Measurements from ENCODE around the gene NABP1. TPM values are rescaled to one million over a fixed set of nuclear protein-coding genes. Genes with fewer than 3 reads are reported as not detected.
"Not testable (repeated sequence)": the region's sequence is repeated elsewhere in the genome, so short reads cannot be mapped to it uniquely, and the experiment has no call there.

NABP1 gene
- polyA plus RNA-seq, 1 donor from 2014 or later: 1.5 TPM

DNA sequence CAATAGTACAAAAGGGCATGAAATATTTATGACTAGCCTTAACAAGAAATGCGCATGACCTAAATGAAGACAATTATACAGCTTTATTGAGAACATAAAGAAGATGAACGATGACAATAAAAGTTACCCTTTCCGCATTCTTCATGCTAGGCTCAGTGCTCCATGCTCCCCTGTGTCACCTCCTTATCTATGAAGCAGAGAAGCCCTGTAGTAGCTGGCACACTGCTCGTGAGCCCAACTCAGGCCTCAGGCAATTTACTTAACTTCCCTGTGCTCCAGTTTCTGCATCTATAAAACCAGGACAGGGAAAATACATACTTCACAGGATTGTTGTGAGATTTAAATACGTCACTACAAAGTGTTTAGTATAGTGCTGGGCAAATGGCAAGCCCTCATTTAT lies 34.5 kb upstream of the NABP1 start:
- TF ChIP-seq MXI1 (conservative IDR thresholded peaks at IDR 0.05; ENCODE audit: poor library complexity, severe bottlenecking) (no peak), TAF1 (IDR thresholded peaks at IDR 0.05; ENCODE audit: low read depth) (no peak), POLR2AphosphoS5 (IDR thresholded peaks at IDR 0.05) (no peak), EP300 (conservative IDR thresholded peaks at IDR 0.05; ENCODE audit: poor library complexity, severe bottlenecking) (no peak), REST (IDR thresholded peaks at IDR 0.05; ENCODE audit: borderline replicate concordance) (no peak), EZH2 (IDR thresholded peaks at IDR 0.05; ENCODE audit: borderline replicate concordance, insufficient read depth, low read length, poor library complexity, severe bottlenecking) (no peak), SMC3 (conservative IDR thresholded peaks at IDR 0.05; ENCODE audit: poor library complexity) (no peak), RAD21 (conservative IDR thresholded peaks at IDR 0.05) (no peak)
- no peak overlapping the region for H3K27ac ChIP-seq (ENCODE audit: low read length)
- H3K4me2 ChIP-seq (ENCODE audit: low read length): no peak overlapping the region
- H3K9me3 ChIP-seq (ENCODE audit: low read length): no peaks in the 10 kb centered on the region
- H3K79me2 ChIP-seq (replicated peaks; ENCODE audit: insufficient read depth, low read length): no peaks in the 10 kb centered on the region
- H3K4me3 ChIP-seq (ENCODE audit: low read length): no peak overlapping the region
- no peaks in the 10 kb centered on the region for H4K20me1 ChIP-seq (ENCODE audit: insufficient read depth)
- H3K36me3 ChIP-seq (ENCODE audit: insufficient read depth, low read length): no peaks in the 10 kb centered on the region
- H3K9ac ChIP-seq (ENCODE audit: low read length): no peak overlapping the region
- no peaks in the 10 kb centered on the region for H3F3A ChIP-seq (ENCODE audit: insufficient read depth, low read length, poor library complexity, severe bottlenecking)
- H2AFZ ChIP-seq (ENCODE audit: low read depth, low read length): no peak overlapping the region
- H3K27me3 ChIP-seq (ENCODE audit: insufficient read depth, low read depth, low read length): no peaks in the 10 kb centered on the region
- H3K9me2 ChIP-seq (ENCODE audit: insufficient read depth, low read length): no peaks in the 10 kb centered on the region

GRCh38 chr2:191644613-191645012 lies 33.3 kb upstream of the NABP1 start:
- not testable (repeated sequence) for H3K79me2 ChIP-seq (replicated peaks; ENCODE audit: insufficient read depth, low read length); H3K9me2 ChIP-seq (ENCODE audit: insufficient read depth, low read length); H3K36me3 ChIP-seq (ENCODE audit: insufficient read depth, low read length); H3K9ac ChIP-seq (ENCODE audit: low read length); H2AFZ ChIP-seq (ENCODE audit: low read depth, low read length); H3F3A ChIP-seq (ENCODE audit: insufficient read depth, low read length, poor library complexity, severe bottlenecking); H3K9me3 ChIP-seq (ENCODE audit: low read length); H3K4me2 ChIP-seq (ENCODE audit: low read length); H3K27ac ChIP-seq (ENCODE audit: low read length); H4K20me1 ChIP-seq (ENCODE audit: insufficient read depth); H3K4me3 ChIP-seq (ENCODE audit: low read length); H3K27me3 ChIP-seq (ENCODE audit: insufficient read depth, low read depth, low read length)

DNA sequence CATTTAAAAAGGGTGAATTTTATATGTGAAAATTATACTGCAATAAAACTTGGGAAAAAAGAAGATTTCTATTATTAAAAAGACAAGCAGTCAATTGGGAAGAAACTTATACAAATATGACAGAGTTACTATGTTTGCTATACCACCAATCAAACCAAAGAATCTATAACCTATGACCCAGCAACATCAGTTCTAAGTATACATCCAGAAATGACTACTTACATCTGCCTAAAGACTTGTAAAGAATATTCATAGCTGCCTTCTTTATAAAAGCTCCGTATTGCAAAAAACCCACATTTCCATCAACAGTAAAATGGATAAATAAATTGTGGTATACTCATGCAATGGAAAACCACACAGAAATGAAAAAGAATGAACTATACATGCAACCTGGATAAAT lies 32.9 kb upstream of the NABP1 start:
- H4K20me1 ChIP-seq (ENCODE audit: insufficient read depth): no peaks in the 10 kb centered on the region
- H2AFZ ChIP-seq (ENCODE audit: low read depth, low read length): no peak overlapping the region
- no peak overlapping the region for H3K9ac ChIP-seq (ENCODE audit: low read length)
- H3K4me2 ChIP-seq (ENCODE audit: low read length): no peak overlapping the region
- H3K9me3 ChIP-seq (ENCODE audit: low read length): no peaks in the 10 kb centered on the region
- no peaks in the 10 kb centered on the region for H3K27me3 ChIP-seq (ENCODE audit: insufficient read depth, low read depth, low read length)
- no peaks in the 10 kb centered on the region for H3K36me3 ChIP-seq (ENCODE audit: insufficient read depth, low read length)
- no peaks in the 10 kb centered on the region for H3K79me2 ChIP-seq (replicated peaks; ENCODE audit: insufficient read depth, low read length)
- H3K27ac ChIP-seq (ENCODE audit: low read length): no peak overlapping the region
- no peak overlapping the region for H3K4me3 ChIP-seq (ENCODE audit: low read length)
- H3K9me2 ChIP-seq (ENCODE audit: insufficient read depth, low read length): no peaks in the 10 kb centered on the region
- H3F3A ChIP-seq (ENCODE audit: insufficient read depth, low read length, poor library complexity, severe bottlenecking): no peaks in the 10 kb centered on the region
- TF ChIP-seq SMC3 (conservative IDR thresholded peaks at IDR 0.05; ENCODE audit: poor library complexity): no peak
- TF ChIP-seq, protein P1, sequence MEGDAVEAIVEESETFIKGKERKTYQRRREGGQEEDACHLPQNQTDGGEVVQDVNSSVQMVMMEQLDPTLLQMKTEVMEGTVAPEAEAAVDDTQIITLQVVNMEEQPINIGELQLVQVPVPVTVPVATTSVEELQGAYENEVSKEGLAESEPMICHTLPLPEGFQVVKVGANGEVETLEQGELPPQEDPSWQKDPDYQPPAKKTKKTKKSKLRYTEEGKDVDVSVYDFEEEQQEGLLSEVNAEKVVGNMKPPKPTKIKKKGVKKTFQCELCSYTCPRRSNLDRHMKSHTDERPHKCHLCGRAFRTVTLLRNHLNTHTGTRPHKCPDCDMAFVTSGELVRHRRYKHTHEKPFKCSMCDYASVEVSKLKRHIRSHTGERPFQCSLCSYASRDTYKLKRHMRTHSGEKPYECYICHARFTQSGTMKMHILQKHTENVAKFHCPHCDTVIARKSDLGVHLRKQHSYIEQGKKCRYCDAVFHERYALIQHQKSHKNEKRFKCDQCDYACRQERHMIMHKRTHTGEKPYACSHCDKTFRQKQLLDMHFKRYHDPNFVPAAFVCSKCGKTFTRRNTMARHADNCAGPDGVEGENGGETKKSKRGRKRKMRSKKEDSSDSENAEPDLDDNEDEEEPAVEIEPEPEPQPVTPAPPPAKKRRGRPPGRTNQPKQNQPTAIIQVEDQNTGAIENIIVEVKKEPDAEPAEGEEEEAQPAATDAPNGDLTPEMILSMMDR (IDR thresholded peaks at IDR 0.05; ENCODE audit: poor library complexity, severe bottlenecking): no peak
- no peak for TF ChIP-seq EP300 (conservative IDR thresholded peaks at IDR 0.05; ENCODE audit: poor library complexity, severe bottlenecking)
- no peak for TF ChIP-seq REST (IDR thresholded peaks at IDR 0.05; ENCODE audit: borderline replicate concordance)
- no peak for TF ChIP-seq RAD21 (conservative IDR thresholded peaks at IDR 0.05)
- no peak for TF ChIP-seq TAF1 (IDR thresholded peaks at IDR 0.05; ENCODE audit: low read depth)
- no peak for TF ChIP-seq POLR2AphosphoS5 (IDR thresholded peaks at IDR 0.05)
- no peak for TF ChIP-seq MXI1 (conservative IDR thresholded peaks at IDR 0.05; ENCODE audit: poor library complexity, severe bottlenecking)
- TF ChIP-seq EZH2 (IDR thresholded peaks at IDR 0.05; ENCODE audit: borderline replicate concordance, insufficient read depth, low read length, poor library complexity, severe bottlenecking): no peak

Measured in neural cell (in vitro differentiated cells).